GM19043 (cell line): Measurements from ENCODE around the gene RAB3B.

Experiments used
- ATAC-seq: cut with Tn5 transposase; IDR thresholded peaks from one replicate; pipeline ENCODE4 v1.9.1; 2021; ENCODE audit warnings: low read depth; ENCODE audit not compliant: unreplicated experiment

RAB3B gene

GRCh38 chr1:51958824-51959223, 31.7 kb downstream of the RAB3B start:
- no peak for ATAC-seq

GRCh38 chr1:51957618-51958017, 32.9 kb downstream of the RAB3B start:
- ATAC-seq, result no peak

- ATAC-seq, result no peak
Observed at GRCh38 chr1:51956528-51957509, 33.7 kb downstream of the RAB3B start.

GRCh38 chr1:51955797-51956527, 34.5 kb downstream of the RAB3B start:
- ATAC-seq, result peak; percentile 43

GRCh38 chr1:51954783-51955182, 35.7 kb downstream of the RAB3B start:
- no peak for ATAC-seq

- no peak for ATAC-seq
Observed at GRCh38 chr1:51953079-51953478, 37.4 kb downstream of the RAB3B start.

GRCh38 chr1:51952638-51953037, 37.9 kb downstream of the RAB3B start:
- no peak for ATAC-seq

GRCh38 chr1:51950701-51951100, 39.8 kb downstream of the RAB3B start:
- no peak for ATAC-seq

- no peak for ATAC-seq
Observed at GRCh38 chr1:51949014-51949702, 41.3 kb downstream of the RAB3B start.

- no peak for ATAC-seq
Observed at GRCh38 chr1:51948491-51948915, 42.0 kb downstream of the RAB3B start.

GRCh38 chr1:51946300-51946699, 44.2 kb downstream of the RAB3B start:
- ATAC-seq, result no peak

GRCh38 chr1:51945591-51945990, 44.9 kb downstream of the RAB3B start:
- ATAC-seq, result no peak

- ATAC-seq, result no peak
Observed at GRCh38 chr1:51942281-51942680, 48.2 kb downstream of the RAB3B start.

GRCh38 chr1:51941528-51941927, 49.0 kb downstream of the RAB3B start:
- no peak for ATAC-seq

- no peak for ATAC-seq
Observed at GRCh38 chr1:51937112-51937511, 53.4 kb downstream of the RAB3B start.

GRCh38 chr1:51936531-51936930, 54.0 kb downstream of the RAB3B start:
- no peak for ATAC-seq

GRCh38 chr1:51933344-51933743, 57.2 kb downstream of the RAB3B start:
- ATAC-seq, result no peak

GRCh38 chr1:51930329-51930728, 60.2 kb downstream of the RAB3B start:
- ATAC-seq, result no peak

- no peak for ATAC-seq
Observed at GRCh38 chr1:51928896-51929295, 61.6 kb downstream of the RAB3B start.

GRCh38 chr1:51927029-51927428, 63.5 kb downstream of the RAB3B start:
- ATAC-seq, result no peak
